HG03175 (cell line): ENCODE data around the gene CENPP.
"Not testable (repeated sequence)": the region's sequence is repeated elsewhere in the genome, so short reads cannot be mapped to it uniquely, and the experiment has no call there.

Experiments
- ATAC-seq: cut with Tn5 transposase; IDR thresholded peaks from one replicate; pipeline ENCODE4 v1.9.1; 2021; ENCODE audit warnings: mild to moderate bottlenecking, moderate library complexity; ENCODE audit not compliant: unreplicated experiment

The CENPP gene

DNA sequence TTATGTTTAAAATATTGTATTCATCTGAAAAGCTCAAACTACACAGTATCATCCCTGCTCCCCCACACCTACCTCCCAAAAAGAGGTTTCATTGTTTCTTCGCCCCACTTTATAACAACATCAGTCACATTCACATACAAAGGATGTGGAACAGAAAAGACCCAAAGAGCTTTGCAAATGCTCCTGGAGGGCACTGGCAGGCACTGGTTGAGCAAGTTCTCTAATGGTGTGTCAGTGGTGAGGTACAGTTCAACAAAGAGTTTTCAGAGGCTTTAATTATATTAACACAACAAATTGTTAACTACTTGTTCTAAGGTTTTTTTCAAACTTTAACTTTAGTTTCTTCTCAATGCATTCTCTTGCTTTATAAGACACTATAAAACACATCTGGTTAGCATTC, 264.2 kb downstream of the CENPP start:
- no peak for ATAC-seq

DNA sequence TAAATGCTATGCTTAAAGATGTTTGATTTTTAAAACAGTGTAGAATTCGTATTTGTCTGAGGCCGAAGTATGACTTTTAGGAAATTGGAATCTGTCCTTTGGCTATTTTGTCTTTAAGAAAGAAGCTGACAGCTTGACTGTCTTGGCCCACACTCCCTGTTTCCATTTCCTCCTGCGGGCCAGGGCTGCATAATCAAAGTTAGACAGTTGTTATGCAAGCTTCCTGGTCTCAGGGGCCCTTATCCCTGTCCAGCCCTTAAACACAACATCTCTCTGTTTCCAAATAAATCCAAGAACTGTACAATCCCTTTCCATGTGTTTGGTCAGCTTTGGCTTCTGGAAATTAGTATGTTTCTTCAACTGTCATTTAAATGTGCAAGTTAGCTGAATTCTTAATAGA, 264.6 kb downstream of the CENPP start:
- ATAC-seq: no peak

- ATAC-seq: no peak
Observed at GRCh38 chr9:92592537-92592936, 266.8 kb downstream of the CENPP start.

DNA sequence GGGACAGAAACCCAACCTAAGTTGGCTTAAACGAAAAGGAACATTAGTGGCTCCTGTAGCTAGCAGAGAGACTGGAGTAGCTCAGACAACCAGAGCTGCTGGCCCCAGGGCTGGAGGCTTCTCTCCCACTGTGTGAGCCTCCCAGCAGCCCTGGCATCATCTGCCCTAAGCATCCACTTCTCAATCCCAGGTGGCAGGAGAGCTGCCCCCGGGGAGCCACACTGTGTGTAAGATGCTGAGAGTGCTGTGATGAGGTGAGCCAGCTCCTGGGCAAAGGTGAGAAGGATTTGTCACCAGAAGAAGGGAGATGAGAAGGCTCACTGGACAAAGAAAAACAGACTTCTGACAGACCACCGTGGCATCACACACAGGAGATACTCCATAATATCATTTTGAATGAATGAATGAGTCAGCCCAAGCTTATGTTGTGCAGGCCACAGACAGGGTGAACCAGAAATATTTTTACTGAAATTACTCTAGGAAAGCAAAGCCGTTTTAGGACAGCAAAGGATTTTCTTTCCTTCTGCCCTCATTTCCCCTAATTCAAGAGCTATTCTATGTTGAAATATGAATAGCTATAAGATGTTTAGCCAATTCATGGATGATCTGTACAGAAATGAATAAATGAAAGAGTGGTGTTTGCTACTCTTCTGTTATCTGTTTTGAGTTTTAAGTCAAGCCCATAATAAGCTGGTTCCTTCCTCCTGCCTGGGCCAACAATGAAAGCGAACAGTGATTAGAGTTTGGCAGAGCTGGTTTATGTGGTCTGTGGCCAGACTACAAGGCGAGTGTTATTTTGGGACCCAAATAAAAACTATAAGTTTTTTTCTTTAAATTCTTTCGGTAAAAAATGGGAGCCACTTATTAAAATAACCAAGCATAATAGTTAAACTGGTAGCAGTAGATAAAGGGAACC, 267.5 kb downstream of the CENPP start:
- no peak for ATAC-seq

GRCh38 chr9:92595075-92595474, 269.3 kb downstream of the CENPP start:
- not testable (repeated sequence) for ATAC-seq

GRCh38 chr9:92595930-92596329, 270.2 kb downstream of the CENPP start:
- ATAC-seq: no peak

- no peak for ATAC-seq
Observed at GRCh38 chr9:92598382-92598781, 272.6 kb downstream of the CENPP start.

DNA sequence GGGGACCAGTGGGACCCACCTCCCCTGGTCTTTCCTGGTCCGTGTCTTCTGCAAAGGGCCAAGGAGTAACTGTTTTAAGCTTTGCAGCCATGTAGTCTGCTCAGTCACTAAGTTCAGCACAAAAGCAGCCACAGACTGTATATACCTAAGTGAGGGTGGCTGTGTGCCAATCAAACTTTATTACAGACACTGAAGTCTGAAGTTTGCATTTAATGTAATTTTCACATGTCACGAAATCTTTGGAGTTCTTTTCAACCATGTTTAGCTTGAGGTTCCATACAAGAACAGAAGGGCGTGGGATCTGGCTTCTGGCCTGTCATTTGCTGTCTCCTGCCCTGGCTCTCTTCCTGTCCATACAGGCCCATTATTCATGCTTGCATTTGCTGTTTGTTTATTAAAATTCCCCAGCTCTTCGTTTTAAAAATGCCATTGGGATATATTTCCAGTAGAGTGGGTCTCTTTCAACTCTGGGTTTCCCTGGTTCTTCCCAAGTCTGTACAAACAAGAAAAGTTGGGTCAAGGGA, 274.2 kb downstream of the CENPP start:
- ATAC-seq: no peak

GRCh38 chr9:92600462-92601261, 274.9 kb downstream of the CENPP start:
- ATAC-seq: no peak

DNA sequence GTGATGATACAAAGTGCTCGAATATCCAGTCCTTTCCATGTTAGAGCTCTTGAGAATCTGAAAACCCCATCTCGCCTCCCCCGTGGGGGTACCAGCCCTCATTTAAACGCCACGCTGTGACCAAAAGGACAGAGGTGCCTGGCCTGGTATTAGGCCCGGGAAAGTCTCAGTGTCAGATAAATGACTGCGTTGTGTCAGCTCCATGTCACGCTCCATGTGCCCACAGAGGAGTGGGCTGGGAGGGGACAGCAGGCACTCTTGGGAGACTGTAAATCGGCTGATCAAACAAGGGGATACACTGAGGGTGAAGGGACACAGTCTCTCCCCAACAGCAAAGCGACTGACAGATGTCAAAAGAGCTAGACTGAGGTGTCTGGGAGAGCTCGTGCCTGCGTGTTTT, 275.7 kb downstream of the CENPP start:
- no peak for ATAC-seq

DNA sequence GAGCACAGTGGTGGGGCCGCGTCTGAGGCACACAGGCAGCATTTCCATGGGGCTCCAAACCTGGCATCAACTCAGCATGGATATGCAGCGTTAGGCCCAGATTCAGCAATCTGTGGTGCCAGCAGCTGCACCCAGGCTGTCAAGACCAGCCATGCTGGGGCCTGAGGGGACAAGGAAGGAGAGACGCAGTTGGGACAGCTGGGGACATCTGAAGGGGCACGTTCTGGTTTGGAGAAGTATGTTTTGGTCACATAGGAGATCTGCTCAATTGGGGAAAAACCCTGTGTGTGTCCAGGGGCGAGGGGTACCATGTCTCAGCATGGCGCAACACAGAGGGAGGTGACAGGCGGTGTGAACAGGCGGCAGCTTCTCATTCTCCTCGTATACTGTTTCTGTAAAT, 276.7 kb downstream of the CENPP start:
- no peak for ATAC-seq

GRCh38 chr9:92603100-92603499, 277.3 kb downstream of the CENPP start:
- ATAC-seq: no peak

DNA sequence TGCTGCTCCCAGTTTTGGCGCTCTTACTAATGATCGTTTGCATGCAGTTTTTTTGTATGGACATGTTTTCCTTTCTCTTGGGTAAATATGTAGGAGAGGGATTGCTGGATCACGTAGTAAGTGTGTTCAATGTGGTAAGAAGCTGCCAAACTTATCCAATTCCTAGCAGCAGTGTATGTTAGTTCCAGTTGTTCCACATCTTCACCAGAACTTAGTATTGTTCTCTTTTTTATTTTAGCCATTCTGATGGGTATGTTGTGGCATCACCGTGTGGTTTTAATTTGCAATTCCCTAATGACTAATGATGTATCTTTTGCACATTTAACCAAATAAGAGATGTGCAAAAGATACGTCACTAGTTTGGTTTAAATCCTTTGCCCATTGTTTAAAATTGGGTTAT, 278.2 kb downstream of the CENPP start:
- no peak for ATAC-seq

GRCh38 chr9:92605224-92605623, 279.5 kb downstream of the CENPP start:
- no peak for ATAC-seq

DNA sequence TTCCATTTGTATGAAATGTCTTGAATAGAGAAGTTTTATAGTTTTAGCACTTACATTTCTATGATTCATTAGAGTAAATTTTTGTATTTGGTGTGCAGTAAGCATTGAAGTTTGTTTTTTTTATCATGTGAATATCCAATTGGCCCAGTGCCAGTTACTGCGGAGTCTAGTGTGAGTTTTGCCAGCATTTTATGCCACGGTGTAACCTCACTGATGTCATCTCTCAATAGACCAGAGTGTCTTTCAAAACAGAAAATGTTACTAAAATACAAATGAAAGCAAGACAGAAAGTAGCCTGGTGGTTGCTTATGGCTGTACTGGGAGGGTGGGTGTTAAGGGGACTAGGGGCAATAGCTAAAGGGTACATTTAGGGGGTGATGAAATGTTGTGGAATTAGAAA, 281.3 kb downstream of the CENPP start:
- no peak for ATAC-seq

DNA sequence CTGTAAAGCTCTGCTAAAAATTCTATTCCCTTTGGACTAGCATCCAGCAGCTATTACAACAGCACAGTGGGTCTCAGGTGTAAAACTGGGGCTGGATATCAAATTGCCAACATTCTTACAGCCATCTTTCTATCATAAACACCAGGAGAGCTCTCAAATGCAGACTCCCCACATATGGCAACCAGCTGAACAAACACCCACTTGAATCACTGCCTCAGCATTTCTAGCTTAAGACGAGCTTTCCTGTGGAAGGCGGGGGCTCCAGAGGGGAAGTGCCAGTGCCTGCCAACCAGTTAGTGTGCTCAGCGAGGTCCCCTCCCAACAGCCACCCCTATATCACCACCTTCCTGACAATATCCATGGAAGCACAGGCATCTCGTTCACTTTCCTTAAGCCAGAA, 282.0 kb downstream of the CENPP start:
- no peak for ATAC-seq

- ATAC-seq: no peak
Observed at GRCh38 chr9:92608241-92608908, 282.6 kb downstream of the CENPP start.

DNA sequence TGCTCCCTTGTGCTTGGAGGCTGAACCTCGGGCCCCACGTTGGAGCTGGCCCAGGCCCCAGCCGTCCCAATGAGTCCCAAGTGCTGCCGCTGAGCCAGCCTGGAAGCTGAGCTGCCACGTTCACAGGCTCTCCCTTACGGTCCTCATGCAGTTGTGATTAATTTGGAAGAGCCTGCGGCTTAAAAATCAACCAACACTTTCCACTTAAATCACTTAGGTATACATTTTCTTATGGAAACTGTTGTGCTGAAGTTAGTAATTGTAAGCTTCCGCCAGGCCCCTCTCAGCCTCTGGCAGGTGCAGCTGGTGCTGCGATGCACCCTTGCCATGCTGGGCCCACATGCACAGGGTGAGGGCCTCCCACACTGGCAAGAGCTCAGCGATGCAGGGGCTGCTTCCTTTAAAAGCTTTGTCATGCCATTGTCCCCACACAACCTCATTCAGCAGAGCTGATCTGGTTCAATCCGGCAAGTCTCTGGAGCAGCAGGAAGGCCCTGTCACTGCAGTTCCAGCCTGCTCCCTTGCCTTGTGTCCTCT, 283.2 kb downstream of the CENPP start:
- no peak for ATAC-seq

DNA sequence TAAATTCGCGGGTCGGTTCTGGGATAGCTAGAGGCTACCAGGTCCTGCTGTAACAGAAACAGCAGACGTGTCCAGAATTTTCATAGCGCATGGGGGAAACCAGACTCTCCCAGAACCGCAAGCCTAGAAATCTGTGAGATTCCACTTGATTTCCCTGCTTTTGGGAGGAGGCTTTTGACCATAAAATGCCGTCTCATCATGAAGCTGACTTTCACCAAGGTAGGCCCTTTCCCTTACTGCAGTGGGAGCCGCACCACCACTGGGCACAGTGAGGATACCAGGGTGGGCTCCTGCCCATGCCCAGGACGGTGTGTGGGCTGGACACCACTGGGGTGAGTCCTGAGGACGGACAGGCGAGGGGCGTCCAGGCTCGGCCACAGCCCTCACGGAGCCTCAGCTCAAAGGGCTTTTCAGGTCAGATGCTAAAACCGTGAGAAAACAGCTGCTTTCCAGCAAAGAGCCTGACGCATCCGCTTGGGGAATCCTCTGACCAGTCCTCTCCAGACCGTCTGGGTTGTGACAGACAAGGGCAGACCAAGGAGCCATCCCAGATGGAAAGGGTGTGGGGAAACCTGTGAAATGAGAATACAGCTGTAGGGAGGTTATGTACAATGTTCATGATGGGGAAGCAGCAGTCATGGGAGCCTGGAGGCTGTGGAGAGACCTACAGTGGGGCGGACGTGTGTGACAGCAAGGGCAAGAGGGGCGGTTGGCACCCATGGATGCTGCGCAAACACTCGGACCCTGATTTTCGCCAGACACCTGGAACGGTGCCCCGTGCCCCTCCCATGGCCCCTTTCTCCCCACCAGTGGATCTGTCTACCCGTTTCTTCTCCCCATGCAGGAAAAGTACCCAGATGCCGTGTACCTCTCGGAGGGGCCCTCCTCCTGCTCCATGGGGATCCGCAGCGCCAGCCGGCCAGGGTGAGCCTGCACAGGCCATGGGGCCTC, 285.0 kb downstream of the CENPP start:
- no peak for ATAC-seq
